NCI-H2171 treated with DMSO at 0.1 percent for 48 hours (cell line): ENCODE measurements around the gene LY6G5B.
"Not testable (repeated sequence)": the region's sequence is repeated elsewhere in the genome, so short reads cannot be mapped to it uniquely, and the experiment has no call there.

Source experiments
- DNase-seq: peaks from one replicate; lab custom pipeline; 2025; lab: John Stamatoyannopoulos, UW

The LY6G5B gene

GRCh38 chr6:31691078-31691463 lies 21.3 kb downstream of the LY6G5B start:
- DNase-seq = no peak

GRCh38 chr6:31691564-31692108 lies 21.9 kb downstream of the LY6G5B start:
- no peak for DNase-seq

- no peak for DNase-seq
These were observed 22.6 kb downstream of the LY6G5B start for GRCh38 chr6:31692353-31692752.

GRCh38 chr6:31692886-31693285 lies 23.1 kb downstream of the LY6G5B start:
- DNase-seq = no peak

GRCh38 chr6:31693535-31693934 lies 23.8 kb downstream of the LY6G5B start:
- DNase-seq = no peak

GRCh38 chr6:31697555-31697954 lies 27.8 kb downstream of the LY6G5B start:
- peak; percentile 69 for DNase-seq

- DNase-seq = no peak
These were observed 31.1 kb downstream of the LY6G5B start for GRCh38 chr6:31700740-31701401.

GRCh38 chr6:31701666-31702404 lies 32.1 kb downstream of the LY6G5B start:
- peak; percentile 79 for DNase-seq

GRCh38 chr6:31702405-31702818 lies 32.6 kb downstream of the LY6G5B start:
- DNase-seq = no peak

GRCh38 chr6:31702819-31703716 lies 33.3 kb downstream of the LY6G5B start, which contains the start of gene ABHD16A:
Gene ABHD16A, minus strand, starts transcription at chr6:31703324. Its CDS starts 43 bp downstream, at chr6:31703281.
- peak; percentile 98 for DNase-seq

GRCh38 chr6:31705931-31706330 lies 36.2 kb downstream of the LY6G5B start:
- DNase-seq = no peak

GRCh38 chr6:31706599-31706998 lies 36.8 kb downstream of the LY6G5B start, which contains the start of gene LY6G6F:
Gene LY6G6F, plus strand, starts transcription at chr6:31706866. Its CDS starts 41 bp downstream, at chr6:31706907.
- DNase-seq = no peak

- DNase-seq = no peak
These were observed 37.9 kb downstream of the LY6G5B start for GRCh38 chr6:31707701-31708100.

- no peak for DNase-seq
These were observed 38.4 kb downstream of the LY6G5B start for GRCh38 chr6:31708224-31708623.

GRCh38 chr6:31709157-31709556 lies 39.4 kb downstream of the LY6G5B start:
- not testable (repeated sequence) for DNase-seq

GRCh38 chr6:31710523-31711219 lies 40.9 kb downstream of the LY6G5B start:
- DNase-seq = peak; percentile 84

- no peak for DNase-seq
These were observed 41.5 kb downstream of the LY6G5B start for GRCh38 chr6:31711233-31711632.

GRCh38 chr6:31712296-31712695 lies 42.5 kb downstream of the LY6G5B start:
- no peak for DNase-seq

- DNase-seq = no peak
These were observed 43.7 kb downstream of the LY6G5B start for GRCh38 chr6:31713465-31713864.

GRCh38 chr6:31713991-31714684 lies 44.4 kb downstream of the LY6G5B start:
- DNase-seq = peak; percentile 24
